Subcutaneous abdominal adipose tissue (tissue), 5 donors: Measurements from ENCODE around the gene ANKK1.

ENCODE experiments used
- H3K27ac ChIP-seq: one replicate; pipeline ENCODE4 v1.7.0; 2013; ENCODE audit warnings: low read depth, mild to moderate bottlenecking, inconsistent platforms, low read length, moderate library complexity
- H3K27me3 ChIP-seq, 5 donors: one replicate each; pipeline ENCODE4 v1.7.0; 2013; ENCODE audit warnings: low read length in 5 of 5, inconsistent platforms in 1 of 5; ENCODE audit not compliant: control insufficient read depth in 5 of 5, insufficient read depth in 4 of 5
- H3K36me3 ChIP-seq, 5 donors: one replicate each; pipeline ENCODE4 v1.7.0; 2013; ENCODE audit warnings: low read length in 5 of 5; ENCODE audit not compliant: control insufficient read depth in 5 of 5, insufficient read depth in 5 of 5
- H3K4me1 ChIP-seq, 5 donors: one replicate each; pipeline ENCODE4 v1.7.0; 2013; ENCODE audit warnings: low read length in 5 of 5, mild to moderate bottlenecking in 3 of 5, moderate library complexity in 1 of 5; ENCODE audit not compliant: control insufficient read depth in 5 of 5, insufficient read depth in 5 of 5
- H3K4me3 ChIP-seq, 5 donors: one replicate each; pipeline ENCODE4 v1.7.0; 2013; ENCODE audit warnings: low read length in 5 of 5, low read depth in 1 of 5
- H3K9ac ChIP-seq, 5 donors: one replicate each; pipeline ENCODE4 v1.7.0; 2013; ENCODE audit warnings: low read length in 5 of 5, mild to moderate bottlenecking in 4 of 5, moderate library complexity in 3 of 5
- H3K9me3 ChIP-seq, 5 donors: one replicate each; pipeline ENCODE4 v1.7.0; 2013; ENCODE audit warnings: low read length in 5 of 5; ENCODE audit not compliant: control insufficient read depth in 5 of 5
- donor health status: healthy.
- donor health status: healthy.
- donor health status: healthy.
- donor health status: healthy.
- donor health status: healthy.

The ANKK1 gene

GRCh38 chr11:113356203-113356602 lies 31.4 kb upstream of the ANKK1 start:
- Histone ChIP-seq H3K4me3 (no peak overlapping the region), H3K9ac (no peak overlapping the region), H3K27ac (no peak overlapping the region), H3K9me3 (peaks cover 0 to 12% (median 6%) of the 10 kb centered on the region in 5 donors), H3K27me3 (no peaks in the 10 kb centered on the region), H3K4me1 (no peaks in the 10 kb centered on the region), H3K36me3 (peaks cover 31 to 56% (median 45%) of the 10 kb centered on the region in 5 donors)

- Histone ChIP-seq H3K27ac (no peak overlapping the region), H3K4me1 (no peaks in the 10 kb centered on the region), H3K36me3 (peaks cover 5 to 86% (median 67%) of the 10 kb centered on the region in 5 donors), H3K9ac (no peak overlapping the region), H3K27me3 (no peaks in the 10 kb centered on the region), H3K4me3 (no peak overlapping the region), H3K9me3 (no peaks in the 10 kb centered on the region)
Observed at GRCh38 chr11:113363406-113363805, 24.2 kb upstream of the ANKK1 start.

- Histone ChIP-seq H3K9ac (no peak overlapping the region), H3K27ac (no peak overlapping the region), H3K36me3 (peaks cover 8 to 82% (median 65%) of the 10 kb centered on the region in 5 donors), H3K9me3 (no peaks in the 10 kb centered on the region), H3K27me3 (no peaks in the 10 kb centered on the region), H3K4me1 (no peaks in the 10 kb centered on the region), H3K4me3 (no peak overlapping the region)
Observed at GRCh38 chr11:113363996-113364641, 23.5 kb upstream of the ANKK1 start.

GRCh38 chr11:113365895-113366294 lies 21.7 kb upstream of the ANKK1 start:
- no peaks in the 10 kb centered on the region for H3K9me3 ChIP-seq
- no peak overlapping the region for H3K27ac ChIP-seq
- H3K4me3 ChIP-seq = no peak overlapping the region
- H3K9ac ChIP-seq = no peak overlapping the region
- H3K36me3 ChIP-seq = peaks cover 10 to 74% (median 50%) of the 10 kb centered on the region in 5 donors
- no peaks in the 10 kb centered on the region for H3K4me1 ChIP-seq
- H3K27me3 ChIP-seq = no peaks in the 10 kb centered on the region

GRCh38 chr11:113369411-113369810 lies 18.2 kb upstream of the ANKK1 start:
- H3K4me1 ChIP-seq = no peaks in the 10 kb centered on the region
- peaks cover 5 to 45% (median 26%) of the 10 kb centered on the region in 5 donors for H3K36me3 ChIP-seq
- H3K9ac ChIP-seq = no peak overlapping the region
- H3K27me3 ChIP-seq = no peaks in the 10 kb centered on the region
- H3K9me3 ChIP-seq = no peaks in the 10 kb centered on the region
- H3K4me3 ChIP-seq = no peak overlapping the region
- no peak overlapping the region for H3K27ac ChIP-seq

- Histone ChIP-seq H3K36me3 (peaks cover 5 to 32% (median 14%) of the 10 kb centered on the region in 5 donors), H3K4me1 (no peaks in the 10 kb centered on the region), H3K27me3 (no peaks in the 10 kb centered on the region), H3K9me3 (no peaks in the 10 kb centered on the region), H3K4me3 (no peak overlapping the region), H3K27ac (no peak overlapping the region), H3K9ac (no peak overlapping the region)
Observed at GRCh38 chr11:113370634-113371033, 16.9 kb upstream of the ANKK1 start.

- no peak overlapping the region for H3K4me3 ChIP-seq
- no peak overlapping the region for H3K9ac ChIP-seq
- H3K27me3 ChIP-seq = no peaks in the 10 kb centered on the region
- H3K9me3 ChIP-seq = no peaks in the 10 kb centered on the region
- H3K36me3 ChIP-seq = peaks cover 5 to 19% (median 12%) of the 10 kb centered on the region in 5 donors
- H3K27ac ChIP-seq = no peak overlapping the region
- no peaks in the 10 kb centered on the region for H3K4me1 ChIP-seq
Observed at GRCh38 chr11:113372309-113372708, 15.3 kb upstream of the ANKK1 start.

GRCh38 chr11:113373306-113373705 lies 14.3 kb upstream of the ANKK1 start:
- H3K4me1 ChIP-seq = no peaks in the 10 kb centered on the region
- no peaks in the 10 kb centered on the region for H3K27me3 ChIP-seq
- no peak overlapping the region for H3K9ac ChIP-seq
- no peak overlapping the region for H3K4me3 ChIP-seq
- H3K27ac ChIP-seq = no peak overlapping the region
- peaks cover 1 to 11% (median 6%) of the 10 kb centered on the region in 5 donors for H3K36me3 ChIP-seq
- no peaks in the 10 kb centered on the region for H3K9me3 ChIP-seq

GRCh38 chr11:113373981-113374560 lies 13.5 kb upstream of the ANKK1 start:
- peaks cover 0 to 7% (median 2%) of the 10 kb centered on the region in 5 donors for H3K36me3 ChIP-seq
- no peak overlapping the region for H3K9ac ChIP-seq
- no peak overlapping the region for H3K4me3 ChIP-seq
- H3K9me3 ChIP-seq = no peaks in the 10 kb centered on the region
- H3K4me1 ChIP-seq = no peaks in the 10 kb centered on the region
- no peaks in the 10 kb centered on the region for H3K27me3 ChIP-seq
- H3K27ac ChIP-seq = no peak overlapping the region

- Histone ChIP-seq H3K4me3 (no peak overlapping the region), H3K9ac (no peak overlapping the region), H3K27me3 (no peaks in the 10 kb centered on the region), H3K27ac (no peak overlapping the region), H3K9me3 (no peaks in the 10 kb centered on the region), H3K36me3 (peaks cover 0 to 4% (median 0%) of the 10 kb centered on the region in 5 donors), H3K4me1 (no peaks in the 10 kb centered on the region)
Observed at GRCh38 chr11:113375402-113375801, 12.2 kb upstream of the ANKK1 start.
